GM18907 (cell line): ENCODE measurements around the gene SF3B4.
A peak's percentile ranks its signal among the peaks of the same experiment; 100 is the strongest.
"Not testable (repeated sequence)": the region's sequence is repeated elsewhere in the genome, so short reads cannot be mapped to it uniquely, and the experiment has no call there.

ENCODE experiments used
- ATAC-seq: cut with Tn5 transposase; IDR thresholded peaks from one replicate; pipeline ENCODE4 v1.9.1; 2021; ENCODE audit warnings: mild to moderate bottlenecking, moderate library complexity; ENCODE audit not compliant: unreplicated experiment

SF3B4 gene, protein sequence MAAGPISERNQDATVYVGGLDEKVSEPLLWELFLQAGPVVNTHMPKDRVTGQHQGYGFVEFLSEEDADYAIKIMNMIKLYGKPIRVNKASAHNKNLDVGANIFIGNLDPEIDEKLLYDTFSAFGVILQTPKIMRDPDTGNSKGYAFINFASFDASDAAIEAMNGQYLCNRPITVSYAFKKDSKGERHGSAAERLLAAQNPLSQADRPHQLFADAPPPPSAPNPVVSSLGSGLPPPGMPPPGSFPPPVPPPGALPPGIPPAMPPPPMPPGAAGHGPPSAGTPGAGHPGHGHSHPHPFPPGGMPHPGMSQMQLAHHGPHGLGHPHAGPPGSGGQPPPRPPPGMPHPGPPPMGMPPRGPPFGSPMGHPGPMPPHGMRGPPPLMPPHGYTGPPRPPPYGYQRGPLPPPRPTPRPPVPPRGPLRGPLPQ

DNA sequence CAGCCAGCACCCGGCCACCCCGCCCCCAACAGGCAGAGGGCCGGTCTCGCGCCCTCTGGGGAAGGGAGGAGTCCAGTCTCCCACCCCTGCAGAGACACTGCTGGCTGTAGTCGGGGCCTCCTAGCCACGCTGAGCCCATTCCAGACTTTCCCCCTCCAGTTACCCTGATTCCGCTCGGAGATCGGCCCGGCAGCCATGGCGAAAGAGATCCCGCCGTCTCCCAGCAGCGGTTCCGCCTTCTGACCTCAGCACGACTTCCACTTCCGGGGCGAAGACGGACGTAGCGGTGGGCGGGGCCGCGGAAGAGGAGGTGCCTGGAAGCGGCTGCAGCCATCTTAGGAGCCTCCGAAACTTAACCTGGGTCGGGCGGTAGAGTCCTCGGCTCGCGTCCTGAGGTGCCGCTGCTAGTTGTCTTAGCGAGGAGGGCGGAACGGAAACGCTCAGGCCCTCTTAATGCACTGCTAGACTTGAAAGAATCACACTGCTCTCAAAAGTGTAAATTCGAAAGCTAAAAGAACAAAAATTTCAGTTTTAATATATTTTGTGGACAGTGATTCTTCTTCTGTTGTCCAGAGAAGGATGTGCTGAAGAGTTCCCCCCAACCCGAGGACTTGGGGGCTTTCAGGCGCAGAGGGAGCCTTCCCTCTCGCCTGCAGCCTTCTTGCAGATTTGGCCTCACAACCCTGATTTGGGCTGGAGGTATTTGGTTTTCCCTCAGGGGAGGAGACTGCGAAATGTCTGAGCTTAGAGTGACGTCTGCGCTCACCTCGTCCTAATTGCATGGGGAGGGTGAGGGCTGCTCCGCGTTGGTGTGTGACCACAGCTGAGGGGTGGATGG is at the start of gene SF3B4:
Gene SF3B4 (minus strand): TSS at position 241 of the 838 bp plus-strand sequence. CDS start 44 bp downstream, at position 197.
- ATAC-seq, result peak; percentile 92

DNA sequence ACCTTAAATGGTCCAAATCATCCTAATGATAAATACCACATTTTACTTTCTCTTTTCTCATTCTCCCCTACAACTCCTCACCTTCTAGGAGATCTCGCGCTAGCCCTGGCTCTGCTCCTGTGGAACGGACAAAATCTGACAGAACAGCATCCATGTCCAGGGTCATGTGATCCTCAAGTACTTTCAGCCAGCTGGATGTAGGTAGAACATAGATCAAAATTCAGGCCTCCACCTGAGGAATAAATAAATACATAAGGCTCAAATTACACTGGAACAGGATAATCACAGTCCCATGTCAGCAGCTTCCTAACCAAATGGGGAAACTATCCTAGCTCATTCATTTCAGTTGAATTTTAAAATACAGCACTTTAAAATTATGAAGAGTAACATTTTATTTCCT is 49.7 kb upstream of the SF3B4 start:
- no peak for ATAC-seq

DNA sequence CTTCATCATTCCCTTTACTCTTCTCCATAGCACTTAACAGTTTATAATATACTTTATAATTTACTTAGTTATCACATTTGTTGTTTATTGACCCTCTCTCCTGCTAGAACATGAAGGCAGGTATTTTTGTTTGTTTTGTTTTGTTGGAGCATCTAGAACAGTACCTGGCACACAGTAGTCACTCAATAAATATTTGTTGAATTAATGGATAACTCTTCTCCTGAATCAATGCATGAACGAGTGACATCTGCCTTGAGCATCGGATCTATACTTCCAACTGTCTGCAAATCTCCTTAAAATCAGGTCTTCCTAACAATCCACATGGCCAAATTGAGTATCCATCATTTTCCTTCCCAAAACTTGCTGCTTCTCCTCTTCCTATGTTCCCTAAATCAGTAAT is 44.9 kb upstream of the SF3B4 start:
- no peak for ATAC-seq

DNA sequence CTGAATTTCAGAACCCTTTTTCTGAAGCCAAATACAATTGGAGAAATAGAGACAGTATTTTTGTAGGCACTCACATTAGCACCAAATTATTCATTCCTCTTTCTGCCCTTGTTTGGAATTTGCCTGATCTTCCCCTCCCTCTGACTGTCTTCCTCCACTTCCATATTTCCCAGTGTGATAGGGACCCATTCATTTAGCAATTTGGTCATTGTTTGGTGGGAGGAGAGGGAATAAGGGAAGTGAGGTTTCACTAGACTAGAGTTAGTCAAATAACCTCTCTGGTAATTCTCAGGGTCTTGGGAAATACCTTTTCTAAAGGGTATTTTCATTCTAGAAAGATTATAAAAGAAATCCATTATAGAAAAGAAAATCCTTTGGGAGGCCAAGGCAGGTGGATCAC is 40.0 kb upstream of the SF3B4 start:
- ATAC-seq, result no peak

DNA sequence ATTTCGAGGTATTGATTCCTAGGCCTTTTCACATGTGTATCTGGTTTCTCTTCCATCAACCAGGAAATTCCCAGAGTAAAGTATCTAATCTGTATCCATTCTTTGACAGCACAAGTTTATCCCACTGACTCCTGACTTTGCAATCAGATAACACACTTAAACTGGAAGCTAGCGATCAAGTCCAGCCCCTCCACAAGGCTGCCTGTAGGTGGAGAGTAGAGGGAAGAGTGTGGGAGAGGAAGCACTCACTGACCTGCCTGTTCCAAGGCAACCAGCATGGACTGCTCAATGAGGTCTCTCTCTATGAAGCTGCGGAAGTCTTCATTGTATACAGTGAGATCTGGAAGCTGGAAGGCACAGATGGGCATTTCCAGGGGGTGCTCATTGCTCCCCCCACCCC is 39.4 kb upstream of the SF3B4 start:
- ATAC-seq, result no peak

DNA sequence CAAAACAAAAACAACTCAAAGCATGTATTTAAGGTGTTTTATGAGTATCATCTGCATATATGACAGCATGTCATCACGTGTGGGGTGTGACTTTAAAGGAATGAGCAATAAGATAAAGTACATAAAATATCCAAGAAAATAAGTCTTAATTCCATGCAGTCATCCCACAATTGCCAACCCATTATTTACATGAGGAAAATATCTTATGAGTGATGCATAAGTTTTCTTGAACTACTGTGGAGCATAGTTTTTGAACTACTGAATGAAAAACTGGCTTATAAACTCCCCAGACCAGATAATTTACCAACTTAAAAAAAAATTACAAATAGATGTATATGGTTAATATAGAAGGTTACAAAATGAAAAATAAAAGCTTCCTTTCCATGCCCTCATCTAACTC is 38.8 kb upstream of the SF3B4 start:
- ATAC-seq, result no peak

DNA sequence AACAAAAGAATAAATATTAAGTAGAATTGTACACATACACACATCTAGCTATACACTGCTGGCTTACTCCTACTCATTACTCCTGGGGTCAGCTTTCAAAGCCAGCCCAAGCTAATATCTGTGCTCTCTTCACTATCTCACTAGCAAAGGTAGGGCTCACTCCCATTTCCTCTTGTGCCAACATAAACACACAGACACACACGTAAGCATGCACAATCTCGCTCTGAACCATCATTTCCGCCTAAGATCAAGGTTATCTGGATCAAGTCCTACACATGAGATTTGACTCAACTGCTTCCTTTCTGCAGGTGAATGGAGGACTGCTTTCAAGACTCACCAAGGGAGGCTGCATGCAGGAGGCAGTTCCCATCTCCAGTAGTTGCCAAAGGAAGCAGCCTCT is 37.8 kb upstream of the SF3B4 start:
- no peak for ATAC-seq

DNA sequence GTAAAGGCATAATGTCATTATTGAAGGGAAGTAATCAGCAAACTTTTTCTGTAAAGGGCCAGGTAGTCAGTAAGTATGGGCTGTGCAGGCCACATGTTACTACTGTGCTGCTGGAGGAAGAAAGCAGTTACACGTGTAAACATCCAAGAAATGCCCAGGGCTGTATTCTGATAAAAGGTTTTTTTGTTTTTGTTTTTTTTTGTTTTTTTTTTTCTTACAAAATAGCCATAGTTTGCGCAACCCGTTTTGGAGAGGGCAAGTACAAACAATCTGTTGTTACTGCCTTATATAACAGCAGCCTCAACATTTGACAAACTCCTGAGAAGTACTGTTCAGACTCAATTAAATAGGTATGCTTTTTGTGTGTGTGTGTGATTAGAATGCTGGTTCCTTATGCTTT is 35.8 kb upstream of the SF3B4 start:
- no peak for ATAC-seq

DNA sequence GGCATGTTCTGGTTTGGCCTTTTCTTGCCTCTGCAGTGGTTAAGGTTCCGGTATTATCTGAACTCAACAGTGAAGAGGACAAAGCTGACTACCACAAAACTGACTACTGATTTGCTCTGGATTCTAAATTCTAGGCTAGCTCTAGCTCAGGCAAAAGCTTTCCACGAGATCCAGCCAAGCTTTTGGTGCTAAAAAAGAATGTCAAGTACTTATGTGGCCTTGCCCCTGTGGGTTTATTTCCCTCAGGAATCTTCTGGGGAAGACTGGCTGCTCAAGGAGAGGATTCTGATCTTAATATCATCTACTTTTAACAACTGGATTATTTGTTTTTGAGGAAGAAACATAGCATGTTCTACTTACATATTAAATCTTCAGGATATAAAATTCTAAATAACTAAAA is 35.1 kb upstream of the SF3B4 start:
- ATAC-seq, result no peak

DNA sequence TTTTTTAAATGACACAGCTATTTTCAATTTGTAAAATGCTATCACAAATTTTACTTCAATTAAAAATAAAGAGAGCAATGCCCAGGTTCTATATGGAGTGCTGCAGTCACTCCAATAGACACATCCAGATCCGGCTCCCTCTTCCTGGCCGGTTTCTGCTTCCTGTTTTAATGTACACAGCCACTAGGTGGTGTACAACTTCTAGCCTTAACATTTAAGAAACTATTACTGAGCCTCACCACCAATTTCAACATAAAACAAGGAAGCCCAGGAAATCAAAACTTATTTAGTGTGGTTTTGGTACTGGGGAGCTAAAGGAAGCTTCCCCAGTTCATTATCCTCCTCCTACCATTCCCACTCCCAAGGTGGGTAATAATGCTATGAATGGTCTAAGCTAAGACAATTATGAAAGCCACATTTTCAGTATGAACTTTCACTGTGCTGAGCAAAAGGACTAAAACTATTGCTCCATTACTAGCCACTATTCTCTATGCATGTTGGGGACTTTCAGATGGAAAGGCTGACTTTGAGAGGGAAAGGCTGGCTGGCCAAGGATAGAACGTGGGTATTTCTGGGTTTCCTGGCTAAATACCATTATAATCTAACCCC is 34.5 kb upstream of the SF3B4 start:
- ATAC-seq, result no peak

DNA sequence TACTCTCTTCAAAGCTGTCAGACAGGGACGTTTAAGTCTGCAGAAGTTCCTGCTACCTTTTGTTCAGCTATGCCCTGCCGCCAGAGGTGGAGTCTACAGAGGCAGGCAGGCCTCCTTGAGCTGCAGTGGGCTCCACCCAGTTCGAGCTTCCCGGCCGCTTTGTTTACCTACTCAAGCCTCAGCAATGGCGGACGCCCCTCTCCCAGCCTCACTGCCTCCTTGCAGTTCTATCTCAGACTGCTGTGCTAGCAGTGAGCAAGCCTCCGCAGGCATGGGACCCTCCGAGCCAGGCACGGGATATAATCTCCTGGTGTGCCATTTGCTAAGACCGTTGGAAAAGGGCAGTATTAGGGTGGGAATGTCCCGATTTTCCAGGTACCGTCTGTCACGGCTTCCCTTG is 29.9 kb upstream of the SF3B4 start:
- ATAC-seq, result not testable (repeated sequence)

DNA sequence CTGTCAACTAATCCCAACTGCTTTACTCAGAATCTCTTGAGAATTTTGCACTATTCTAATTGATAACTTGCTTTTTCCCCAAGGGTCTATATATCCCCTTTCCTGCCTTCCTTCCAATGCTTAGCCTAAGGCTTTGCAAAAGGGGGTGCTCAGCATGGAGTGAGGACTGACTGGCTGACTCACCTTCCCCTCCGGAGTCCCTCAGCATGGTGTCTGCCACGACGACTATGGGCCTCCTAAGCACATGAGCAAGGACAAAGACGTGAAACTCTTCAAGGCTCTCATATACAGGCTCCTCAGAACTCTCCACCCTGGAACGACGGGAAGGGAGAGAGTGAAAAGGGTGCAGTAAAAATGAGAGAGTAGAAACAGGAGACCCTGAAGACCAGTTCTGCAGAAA is 22.3 kb upstream of the SF3B4 start:
- ATAC-seq, result no peak

DNA sequence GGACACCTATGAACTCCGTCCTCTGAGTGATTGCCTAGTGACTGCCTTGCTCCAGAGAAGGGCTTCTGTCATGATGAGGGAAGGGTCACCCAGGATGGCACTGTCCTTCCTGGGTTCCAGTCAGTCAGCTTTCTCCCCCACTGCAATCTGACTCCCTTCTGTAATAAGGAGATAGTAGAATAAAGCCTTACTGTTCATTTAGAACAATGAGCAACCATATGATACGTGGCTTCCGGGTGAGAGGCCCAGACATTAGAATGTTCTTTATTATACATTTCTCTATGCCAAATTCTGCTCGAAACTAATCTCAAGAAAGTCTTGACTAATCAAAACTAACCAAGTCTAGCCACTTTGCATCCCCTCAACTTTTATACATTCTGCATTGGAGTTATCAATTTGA is 17.6 kb upstream of the SF3B4 start:
- no peak for ATAC-seq

DNA sequence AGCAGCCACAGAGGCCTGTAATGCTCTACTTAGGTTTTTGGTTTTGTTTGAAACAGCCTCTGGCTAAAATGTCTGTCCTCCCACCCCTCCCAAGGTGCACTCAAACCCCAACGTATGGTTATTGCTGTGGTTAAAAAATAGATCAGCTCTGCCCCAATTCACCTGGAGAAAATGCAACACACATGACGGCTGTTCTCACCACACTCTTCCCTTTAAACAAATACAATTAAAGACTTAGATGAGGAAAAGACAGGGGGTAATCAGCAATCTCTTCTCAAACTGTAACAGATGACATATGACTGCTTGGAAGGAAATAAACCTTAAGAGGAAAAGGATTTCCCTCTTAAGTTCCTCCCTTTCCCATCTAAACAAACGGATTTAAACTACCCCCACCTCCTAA is 15.3 kb upstream of the SF3B4 start:
- no peak for ATAC-seq

DNA sequence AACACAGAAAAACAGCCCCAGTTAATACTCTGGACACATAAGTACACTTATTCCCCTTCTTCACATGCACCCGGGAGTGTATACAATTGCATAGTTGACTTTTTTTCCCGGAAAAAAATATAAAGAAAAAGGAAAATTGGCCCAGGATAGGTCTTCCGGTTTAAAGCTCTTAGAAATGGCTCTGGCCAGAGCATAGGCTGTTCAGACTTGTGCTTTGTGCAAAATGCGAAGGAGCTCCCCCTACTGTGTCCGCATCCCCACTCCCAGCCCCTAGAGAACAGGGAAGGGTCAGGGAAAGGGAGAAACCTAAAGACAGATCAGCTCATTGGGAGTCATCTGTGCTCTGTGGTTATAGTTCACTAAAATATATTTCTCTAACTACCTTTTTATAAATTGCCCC is 14.6 kb upstream of the SF3B4 start:
- ATAC-seq, result no peak

DNA sequence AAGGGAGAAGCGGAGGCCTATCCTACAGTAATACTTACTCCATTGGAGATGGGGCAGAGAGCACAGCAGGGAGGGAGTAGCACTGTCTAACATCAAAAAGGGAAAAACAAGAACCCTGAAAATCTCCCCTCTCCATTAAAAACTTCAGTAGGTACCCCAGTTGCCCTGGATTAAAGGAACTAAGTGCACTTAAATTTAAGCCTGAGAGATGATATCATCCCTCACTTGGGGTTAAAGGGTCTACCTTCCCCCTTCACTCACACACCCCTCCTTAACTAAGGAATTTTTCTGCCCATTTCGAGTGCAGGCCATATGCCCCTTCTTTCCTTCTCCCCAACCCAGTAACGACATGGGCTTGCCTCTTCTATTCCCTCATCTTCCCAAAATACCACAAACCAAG is 12.8 kb upstream of the SF3B4 start:
- no peak for ATAC-seq

DNA sequence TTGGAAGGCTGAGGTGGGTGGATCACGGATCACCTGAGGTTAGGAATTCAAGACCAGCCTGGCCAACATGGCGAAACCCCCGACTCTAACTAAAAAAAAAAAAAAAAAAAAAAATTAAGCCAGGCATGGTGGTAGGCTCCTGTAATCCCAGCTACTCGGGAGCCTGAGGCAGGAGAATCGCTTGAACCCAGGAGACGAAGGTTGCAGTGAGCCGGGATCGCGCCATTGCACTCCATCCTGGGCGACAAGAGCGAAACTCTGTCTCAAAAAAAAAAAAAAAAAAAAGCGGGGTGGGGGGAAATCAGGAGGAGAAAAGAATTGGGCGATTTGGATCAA is 11.0 kb upstream of the SF3B4 start:
- ATAC-seq, result not testable (repeated sequence)

DNA sequence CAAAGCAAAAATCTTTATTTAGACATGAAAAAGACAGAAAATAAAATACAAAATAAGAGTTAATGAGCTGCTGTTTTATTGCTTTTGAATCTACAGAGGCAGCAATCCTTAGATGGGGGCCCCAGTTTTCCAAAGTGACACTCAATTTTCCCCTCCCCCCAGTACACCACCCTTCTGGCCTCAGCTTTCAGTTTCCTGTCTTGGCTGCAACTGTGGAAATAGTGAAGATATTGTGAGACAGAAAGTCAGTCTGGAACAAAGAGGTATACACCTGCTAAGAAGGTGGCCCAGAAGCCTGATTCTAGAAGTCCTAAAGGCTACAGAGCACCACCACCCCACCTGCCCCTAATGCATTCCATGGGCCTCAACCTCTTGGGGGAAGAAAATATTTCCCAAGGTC is 10.2 kb upstream of the SF3B4 start:
- ATAC-seq, result no peak

DNA sequence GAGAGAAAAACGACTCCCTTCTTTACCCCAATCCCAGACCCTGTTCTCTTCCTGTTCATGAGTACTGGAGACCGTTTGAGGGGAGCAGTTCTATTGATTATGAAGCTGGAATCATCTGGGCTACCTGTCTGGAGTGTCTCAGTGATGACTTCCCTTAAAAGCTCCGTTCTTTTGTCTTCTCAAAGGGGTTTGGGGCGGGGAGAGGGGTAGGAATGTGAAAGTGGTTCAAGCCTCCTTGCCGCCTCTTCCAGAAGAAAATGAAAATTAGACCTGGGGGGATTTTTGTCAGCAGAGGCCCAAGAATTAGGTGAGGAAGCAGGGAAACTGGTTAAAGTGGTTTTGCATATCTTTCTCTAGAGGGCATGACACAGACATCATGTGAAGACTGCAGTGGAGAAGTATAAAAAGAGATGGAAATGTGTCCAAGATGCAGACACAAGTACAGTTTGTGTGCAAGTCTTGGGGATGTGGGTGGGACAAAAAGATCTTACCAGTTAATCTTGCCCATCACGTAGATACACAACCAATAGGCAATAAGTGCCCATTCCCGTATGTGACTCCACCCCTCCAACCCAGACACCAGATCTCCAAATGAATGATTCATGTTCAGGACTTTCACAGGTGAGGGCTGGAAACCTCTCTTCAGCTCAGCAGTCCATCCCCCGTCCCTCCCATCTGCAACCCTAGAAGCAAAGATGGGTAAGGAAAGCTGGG is 9.5 kb upstream of the SF3B4 start:
- ATAC-seq, result no peak

DNA sequence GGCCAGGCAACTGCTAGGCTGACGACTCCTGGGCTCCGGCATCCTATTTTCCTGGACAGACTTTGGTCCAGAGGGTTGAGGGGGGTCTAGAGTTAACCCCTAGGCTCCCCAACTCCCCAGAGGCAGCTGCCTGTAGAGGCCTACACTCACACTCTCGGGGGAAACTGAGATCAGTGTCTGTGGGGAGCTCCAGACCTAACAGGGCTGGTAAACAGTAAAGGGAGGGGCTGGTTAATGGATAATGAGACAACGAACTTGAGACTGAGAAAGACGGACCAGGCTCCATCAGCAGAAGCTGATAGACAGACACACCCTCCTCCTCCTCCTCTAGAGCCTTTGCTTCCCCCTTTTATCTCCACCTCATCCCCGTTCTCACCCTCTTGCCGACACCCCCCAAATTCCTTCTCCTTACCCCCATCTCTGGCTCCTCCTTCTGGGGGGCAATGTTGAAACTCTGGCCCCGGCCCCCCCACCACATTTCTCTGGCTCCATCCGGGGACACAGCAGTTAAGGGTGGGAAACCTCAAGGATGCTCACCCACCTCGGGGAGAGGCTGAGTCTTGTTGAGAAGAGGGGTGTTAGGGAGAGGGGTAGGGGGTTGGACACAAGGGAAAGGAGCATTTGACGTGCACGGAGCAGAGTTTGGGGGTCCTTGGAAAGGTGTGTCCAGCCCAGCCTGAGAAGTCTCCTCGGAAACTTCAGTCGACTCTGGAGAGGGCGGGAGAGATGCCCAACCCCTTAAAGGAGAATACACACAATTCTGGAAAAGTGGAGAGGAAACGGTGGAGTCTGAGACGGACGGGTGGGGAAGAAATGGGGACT is 8.8 kb upstream of the SF3B4 start, which contains the start of gene MTMR11:
Gene MTMR11 (minus strand): TSS at position 710 of the 822 bp plus-strand sequence. CDS start 232 bp downstream, at position 478.
- no peak for ATAC-seq
